Keratinocyte (primary cell): ENCODE measurements around the gene COL9A1.

Experiments
- CTCF ChIP-seq, 3 experiments: IDR thresholded peaks in 1 of 3; conservative IDR thresholded peaks in 1 of 3; optimal IDR thresholded peaks in 1 of 3; 2 replicates in 2 of 3; 3 replicates in 1 of 3; pipeline versions ENCODE3 to v1.5.1; 2011; ENCODE audit warnings: low read length in 3 of 3, mild to moderate bottlenecking in 3 of 3, moderate library complexity in 2 of 3, control low read depth in 1 of 3, inconsistent platforms in 1 of 3; ENCODE audit not compliant: insufficient read depth in 2 of 3; ENCODE audit errors: extremely low read depth in 1 of 3
- EZH2 ChIP-seq: IDR thresholded peaks from one replicate; pipeline ENCODE4 v1.6.1; 2012; ENCODE audit warnings: inconsistent platforms, mild to moderate bottlenecking, low read length, moderate library complexity

GRCh38 chr6:70345619-70346018 is 42.7 kb upstream of the COL9A1 start:
- no peak for TF ChIP-seq CTCF (optimal IDR thresholded peaks at IDR 0.05 in 1 of 3, IDR thresholded peaks at IDR 0.05 in 1 of 3, conservative IDR thresholded peaks at IDR 0.05 in 1 of 3; ENCODE audit: extremely low read depth in 1 of 3, insufficient read depth in 2 of 3, low read length in 3 of 3)
- TF ChIP-seq EZH2, result no peak
